ENCODE results near the gene TMPRSS15.

The TMPRSS15 gene

DNA sequence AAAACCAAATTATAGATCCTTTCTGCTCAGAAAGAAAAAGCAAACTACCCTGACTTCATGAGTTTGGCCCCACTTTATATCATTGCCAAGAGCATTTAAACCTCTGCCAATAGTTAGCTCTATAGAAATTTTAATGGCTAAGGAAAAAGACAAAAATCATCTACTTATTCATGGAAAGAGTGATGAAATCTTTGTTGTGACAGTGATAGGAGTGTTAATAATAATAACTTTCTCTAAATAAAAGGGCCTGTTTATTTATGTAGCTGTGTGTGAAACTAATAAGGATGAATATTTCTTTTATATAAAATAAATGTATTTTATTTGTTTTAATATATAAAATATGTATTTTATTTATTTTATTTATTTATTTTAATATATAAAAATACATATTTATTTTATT lies 152.5 kb downstream of the TMPRSS15 start:
- no peak overlapping the region for H3K4me3 ChIP-seq
- no peaks in the 10 kb centered on the region for H3K36me3 ChIP-seq (ENCODE audit: insufficient read depth, low read length)
- TF ChIP-seq FOXP2 (optimal IDR thresholded peaks at IDR 0.05; ENCODE audit: control extremely low read depth, extremely low read length, insufficient read depth) (no peak), POLR2AphosphoS5 (IDR thresholded peaks at IDR 0.05; ENCODE audit: borderline replicate concordance, low read depth, low read length) (no peak), EZH2 (IDR thresholded peaks at IDR 0.05) (no peak)
- no peaks in the 10 kb centered on the region for H3K9me3 ChIP-seq (ENCODE audit: low read depth, low read length)
- DNase-seq (ENCODE audit: low read depth, low spot score): no peak
- H3K9ac ChIP-seq (ENCODE audit: insufficient read length): no peak overlapping the region
- H3K27ac ChIP-seq: no peak overlapping the region

DNA sequence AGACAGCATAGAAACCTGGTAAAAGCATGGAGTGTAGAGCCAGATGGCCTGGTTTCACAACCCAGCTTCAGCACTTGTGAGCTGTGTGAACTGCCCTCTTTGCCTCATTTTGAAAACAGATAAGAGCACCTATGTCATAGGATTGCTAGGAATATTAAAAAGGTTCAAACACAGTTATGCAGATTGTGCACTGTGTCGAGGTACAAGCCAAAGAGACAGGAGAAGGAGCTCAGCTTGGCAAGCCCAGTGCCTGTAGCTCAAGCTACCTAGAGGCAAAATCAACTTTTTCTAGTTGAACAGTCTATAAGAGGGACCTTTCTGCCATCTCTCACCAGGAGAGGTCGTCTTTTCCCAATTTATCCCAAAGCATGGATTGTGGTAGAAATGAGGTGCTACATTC lies 153.9 kb downstream of the TMPRSS15 start:
- no peaks in the 10 kb centered on the region for H3K36me3 ChIP-seq (ENCODE audit: insufficient read depth, low read length)
- H3K9me3 ChIP-seq (ENCODE audit: low read depth, low read length): no peaks in the 10 kb centered on the region
- DNase-seq (ENCODE audit: low read depth, low spot score): no peak
- no peak overlapping the region for H3K9ac ChIP-seq (ENCODE audit: insufficient read length)
- H3K4me3 ChIP-seq: no peak overlapping the region
- TF ChIP-seq FOXP2 (optimal IDR thresholded peaks at IDR 0.05; ENCODE audit: control extremely low read depth, extremely low read length, insufficient read depth) (no peak), POLR2AphosphoS5 (IDR thresholded peaks at IDR 0.05; ENCODE audit: borderline replicate concordance, low read depth, low read length) (no peak), EZH2 (IDR thresholded peaks at IDR 0.05) (no peak)
- H3K27ac ChIP-seq: no peak overlapping the region

DNA sequence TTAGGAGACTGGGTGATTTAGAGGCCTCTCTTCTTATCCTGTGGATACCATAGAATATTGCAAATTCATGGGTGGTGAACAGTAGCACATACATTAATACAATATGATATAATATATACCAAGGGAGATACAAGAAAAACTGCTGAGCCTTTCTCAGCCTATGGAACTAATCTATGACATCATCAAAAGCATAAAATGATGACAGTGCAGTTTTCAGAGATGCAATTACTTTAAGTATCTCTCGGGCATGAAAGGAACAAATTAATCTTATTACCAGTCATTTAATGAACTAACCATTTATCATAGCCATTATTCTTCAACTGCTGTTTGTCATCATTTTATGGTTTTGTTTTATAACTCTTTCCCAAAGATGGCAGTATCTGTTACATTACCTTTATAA lies 155.4 kb downstream of the TMPRSS15 start:
- DNase-seq (ENCODE audit: low read depth, low spot score): no peak
- no peaks in the 10 kb centered on the region for H3K36me3 ChIP-seq (ENCODE audit: insufficient read depth, low read length)
- H3K4me3 ChIP-seq: no peak overlapping the region
- H3K9ac ChIP-seq (ENCODE audit: insufficient read length): no peak overlapping the region
- TF ChIP-seq EZH2 (IDR thresholded peaks at IDR 0.05) (no peak), FOXP2 (optimal IDR thresholded peaks at IDR 0.05; ENCODE audit: control extremely low read depth, extremely low read length, insufficient read depth) (no peak), POLR2AphosphoS5 (IDR thresholded peaks at IDR 0.05; ENCODE audit: borderline replicate concordance, low read depth, low read length) (no peak)
- H3K9me3 ChIP-seq (ENCODE audit: low read depth, low read length): no peaks in the 10 kb centered on the region
- no peak overlapping the region for H3K27ac ChIP-seq

DNA sequence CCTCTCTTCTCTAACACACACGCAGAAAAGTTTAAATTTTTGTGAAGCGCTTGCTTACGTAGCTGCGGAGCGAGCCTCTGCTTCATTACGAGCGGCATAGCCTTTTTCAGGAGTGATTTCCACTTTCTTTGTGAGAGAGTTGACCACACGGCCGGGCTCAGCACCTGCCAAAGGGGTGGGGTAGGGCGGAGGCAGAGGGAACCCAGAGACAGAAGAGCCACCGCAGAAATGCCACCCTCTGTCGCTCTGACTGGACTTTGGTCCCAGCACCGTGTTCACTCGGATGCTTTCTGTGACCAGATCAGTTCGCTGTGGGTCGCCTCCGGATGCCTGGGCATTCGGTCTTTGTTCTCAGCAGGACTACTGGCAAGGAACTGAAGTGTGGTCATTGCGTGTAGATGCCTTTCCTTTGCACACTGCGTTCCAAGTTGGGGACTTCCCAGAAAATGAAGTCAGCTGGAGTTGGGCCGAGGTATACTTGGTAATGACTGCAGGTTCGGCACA lies 158.1 kb downstream of the TMPRSS15 start:
- DNase-seq (ENCODE audit: low read depth, low spot score): no peak
- no peaks in the 10 kb centered on the region for H3K36me3 ChIP-seq (ENCODE audit: insufficient read depth, low read length)
- no peaks in the 10 kb centered on the region for H3K9me3 ChIP-seq (ENCODE audit: low read depth, low read length)
- peak overlapping the region; percentile 74 for H3K4me3 ChIP-seq
- TF ChIP-seq FOXP2 (optimal IDR thresholded peaks at IDR 0.05; ENCODE audit: control extremely low read depth, extremely low read length, insufficient read depth): no peak
- TF ChIP-seq EZH2 (IDR thresholded peaks at IDR 0.05): no peak
- TF ChIP-seq POLR2AphosphoS5 (IDR thresholded peaks at IDR 0.05; ENCODE audit: borderline replicate concordance, low read depth, low read length): no peak
- H3K27ac ChIP-seq: no peak overlapping the region
- peak overlapping the region; percentile 16 for H3K9ac ChIP-seq (ENCODE audit: insufficient read length)

DNA sequence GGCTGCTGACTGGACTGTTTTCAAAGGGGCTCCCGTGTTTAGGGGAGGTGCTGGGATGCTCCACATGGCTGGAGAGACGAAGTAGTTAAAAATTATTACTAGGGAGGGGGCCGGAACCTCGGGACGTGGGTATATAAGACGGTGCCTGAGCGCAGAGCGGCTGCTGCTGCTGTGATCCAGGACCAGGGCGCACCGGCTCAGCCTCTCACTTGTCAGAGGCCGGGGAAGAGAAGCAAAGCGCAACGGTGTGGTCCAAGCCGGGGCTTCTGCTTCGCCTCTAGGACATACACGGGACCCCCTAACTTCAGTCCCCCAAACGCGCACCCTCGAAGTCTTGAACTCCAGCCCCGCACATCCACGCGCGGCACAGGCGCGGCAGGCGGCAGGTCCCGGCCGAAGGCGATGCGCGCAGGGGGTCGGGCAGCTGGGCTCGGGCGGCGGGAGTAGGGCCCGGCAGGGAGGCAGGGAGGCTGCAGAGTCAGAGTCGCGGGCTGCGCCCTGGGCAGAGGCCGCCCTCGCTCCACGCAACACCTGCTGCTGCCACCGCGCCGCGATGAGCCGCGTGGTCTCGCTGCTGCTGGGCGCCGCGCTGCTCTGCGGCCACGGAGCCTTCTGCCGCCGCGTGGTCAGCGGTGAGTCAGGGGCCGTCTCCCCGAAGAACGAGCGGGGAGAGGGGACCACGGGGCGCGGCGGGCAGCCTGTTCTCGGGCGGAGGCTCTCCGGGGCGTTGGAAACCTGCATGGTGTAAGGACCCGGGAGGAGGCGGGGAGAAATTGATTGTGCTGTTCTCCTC lies 158.7 kb downstream of the TMPRSS15 start, which contains the start of gene CHODL:
Gene CHODL, plus strand, starts transcription at position 163 of the 793 bp plus-strand sequence. Its CDS starts 391 bp downstream, at position 554.
- DNase-seq (ENCODE audit: low read depth, low spot score): no peak
- no peaks in the 10 kb centered on the region for H3K36me3 ChIP-seq (ENCODE audit: insufficient read depth, low read length)
- peak within 1 kb of the TSS; percentile 16 for H3K9ac ChIP-seq (ENCODE audit: insufficient read length)
- TF ChIP-seq EZH2 (IDR thresholded peaks at IDR 0.05) (no peak), FOXP2 (optimal IDR thresholded peaks at IDR 0.05; ENCODE audit: control extremely low read depth, extremely low read length, insufficient read depth) (no peak), POLR2AphosphoS5 (IDR thresholded peaks at IDR 0.05; ENCODE audit: borderline replicate concordance, low read depth, low read length) (no peak)
- H3K4me3 ChIP-seq: peak within 1 kb of the TSS; percentile 74
- no peaks in the 10 kb centered on the region for H3K9me3 ChIP-seq (ENCODE audit: low read depth, low read length)
- H3K27ac ChIP-seq: no peak within 1 kb of the TSS

DNA sequence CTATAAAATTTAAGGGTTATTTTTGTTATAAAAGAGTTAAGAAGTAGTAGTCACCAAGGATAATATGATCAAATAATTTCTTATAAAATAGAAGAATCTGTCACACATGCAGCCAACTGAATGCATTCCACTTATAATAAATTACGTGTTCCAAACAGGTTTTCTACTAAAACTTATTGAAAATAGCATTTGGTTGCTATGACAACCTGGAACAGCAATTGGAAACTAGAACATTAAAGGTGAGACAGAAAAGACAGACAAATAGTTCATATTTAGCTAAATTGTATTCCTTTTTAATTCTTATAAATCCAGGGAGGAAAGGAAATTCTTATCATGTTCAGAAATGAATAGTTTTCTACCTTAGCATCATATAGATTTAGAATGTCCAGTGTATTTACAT lies 168.0 kb downstream of the TMPRSS15 start:
- no peak for DNase-seq (ENCODE audit: low read depth, low spot score)
- TF ChIP-seq FOXP2 (optimal IDR thresholded peaks at IDR 0.05; ENCODE audit: control extremely low read depth, extremely low read length, insufficient read depth) (no peak), EZH2 (IDR thresholded peaks at IDR 0.05) (no peak), POLR2AphosphoS5 (IDR thresholded peaks at IDR 0.05; ENCODE audit: borderline replicate concordance, low read depth, low read length) (no peak)

DNA sequence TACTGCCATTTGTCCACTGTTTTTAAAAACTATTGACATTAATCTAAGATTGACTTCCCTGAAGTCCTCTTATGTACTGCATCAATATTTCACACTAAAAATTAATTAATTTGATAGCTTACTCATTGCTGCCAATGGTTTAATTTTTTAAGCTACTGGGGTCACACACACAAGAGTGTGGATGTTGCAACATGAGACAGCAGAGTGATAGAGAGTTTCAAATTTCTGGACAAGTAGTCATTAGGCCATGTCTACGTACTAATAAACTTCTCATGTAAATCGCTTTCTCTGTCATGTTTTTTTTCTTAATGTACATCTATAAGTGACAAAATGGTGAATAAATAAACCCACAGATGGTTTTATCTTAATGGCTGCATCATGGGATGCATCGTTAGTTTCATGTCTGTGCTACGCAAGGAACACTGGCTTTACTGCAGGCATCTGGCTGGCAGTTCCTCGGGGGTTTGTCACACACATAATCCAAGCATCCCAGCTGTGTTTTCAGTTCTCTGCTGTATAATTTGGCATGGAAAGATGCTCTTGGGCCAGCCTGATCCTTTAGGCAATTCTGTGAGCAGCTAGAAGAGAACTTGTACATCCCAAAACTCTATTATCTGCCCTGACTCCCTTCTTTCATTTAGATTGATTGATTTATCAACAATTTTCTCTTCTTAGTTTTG lies 175.4 kb downstream of the TMPRSS15 start:
- Histone ChIP-seq H3K9ac (ENCODE audit: insufficient read length) (no peak overlapping the region), H3K4me3 (no peak overlapping the region), H3K9me3 (ENCODE audit: low read depth, low read length) (no peaks in the 10 kb centered on the region), H3K36me3 (ENCODE audit: insufficient read depth, low read length) (no peaks in the 10 kb centered on the region), H3K27ac (no peak overlapping the region)
- no peak for DNase-seq (ENCODE audit: low read depth, low spot score)
- TF ChIP-seq EZH2 (IDR thresholded peaks at IDR 0.05) (no peak), POLR2AphosphoS5 (IDR thresholded peaks at IDR 0.05; ENCODE audit: borderline replicate concordance, low read depth, low read length) (no peak), FOXP2 (optimal IDR thresholded peaks at IDR 0.05; ENCODE audit: control extremely low read depth, extremely low read length, insufficient read depth) (no peak)

More for the DNA sequence above, 168.0 kb downstream of the TMPRSS15 start:
- Histone ChIP-seq H3K27ac (no peak overlapping the region), H3K9me3 (ENCODE audit: low read depth, low read length) (no peaks in the 10 kb centered on the region), H3K36me3 (ENCODE audit: insufficient read depth, low read length) (no peaks in the 10 kb centered on the region), H3K4me3 (no peak overlapping the region), H3K9ac (ENCODE audit: insufficient read length) (no peak overlapping the region)

DNA sequence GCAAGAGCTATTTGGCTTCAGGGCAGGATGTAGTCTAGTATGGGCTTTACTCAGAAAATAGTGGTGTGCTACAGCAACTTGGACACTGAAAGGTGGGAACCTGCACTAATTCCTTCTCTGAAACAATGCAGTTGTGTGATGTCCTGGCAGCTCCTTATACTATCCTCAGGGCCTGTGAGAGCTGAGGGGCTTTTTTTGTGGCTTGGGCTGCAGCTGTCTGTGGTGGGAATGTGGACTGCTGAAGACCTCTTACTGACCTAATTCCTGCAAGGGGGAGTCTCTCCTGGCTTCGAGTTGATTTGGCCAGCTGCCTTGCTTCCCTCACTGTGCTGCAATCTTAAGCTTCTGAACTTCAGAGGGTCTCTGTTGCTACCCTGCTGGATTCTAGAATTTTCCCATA lies 181.2 kb downstream of the TMPRSS15 start:
- TF ChIP-seq POLR2AphosphoS5 (IDR thresholded peaks at IDR 0.05; ENCODE audit: borderline replicate concordance, low read depth, low read length) (no peak), FOXP2 (optimal IDR thresholded peaks at IDR 0.05; ENCODE audit: control extremely low read depth, extremely low read length, insufficient read depth) (no peak), EZH2 (IDR thresholded peaks at IDR 0.05) (no peak)
- Histone ChIP-seq H3K9me3 (ENCODE audit: low read depth, low read length) (peaks cover 2% of the 10 kb centered on the region; the same call in 1 of the 2 replicates), H3K36me3 (ENCODE audit: insufficient read depth, low read length) (no peaks in the 10 kb centered on the region), H3K9ac (ENCODE audit: insufficient read length) (no peak overlapping the region), H3K27ac (no peak overlapping the region), H3K4me3 (no peak overlapping the region)
- no peak for DNase-seq (ENCODE audit: low read depth, low spot score)

Data from SK-N-MC (cell line).